Activated T-helper 9 cell treated with anti-CD3 and anti-CD28 coated beads, Interleukin-2, amount 50 U/mL, for 16 hours (primary cell): Measurements from ENCODE around the gene PTPN12.
"Not testable (repeated sequence)": the region's sequence is repeated elsewhere in the genome, so short reads cannot be mapped to it uniquely, and the experiment has no call there.

ENCODE experiments used
- DNase-seq: peaks from one replicate; pipeline ENCODE4 v3.0.0-alpha.2; 2020; ENCODE audit warnings: low read depth

PTPN12 gene

DNA sequence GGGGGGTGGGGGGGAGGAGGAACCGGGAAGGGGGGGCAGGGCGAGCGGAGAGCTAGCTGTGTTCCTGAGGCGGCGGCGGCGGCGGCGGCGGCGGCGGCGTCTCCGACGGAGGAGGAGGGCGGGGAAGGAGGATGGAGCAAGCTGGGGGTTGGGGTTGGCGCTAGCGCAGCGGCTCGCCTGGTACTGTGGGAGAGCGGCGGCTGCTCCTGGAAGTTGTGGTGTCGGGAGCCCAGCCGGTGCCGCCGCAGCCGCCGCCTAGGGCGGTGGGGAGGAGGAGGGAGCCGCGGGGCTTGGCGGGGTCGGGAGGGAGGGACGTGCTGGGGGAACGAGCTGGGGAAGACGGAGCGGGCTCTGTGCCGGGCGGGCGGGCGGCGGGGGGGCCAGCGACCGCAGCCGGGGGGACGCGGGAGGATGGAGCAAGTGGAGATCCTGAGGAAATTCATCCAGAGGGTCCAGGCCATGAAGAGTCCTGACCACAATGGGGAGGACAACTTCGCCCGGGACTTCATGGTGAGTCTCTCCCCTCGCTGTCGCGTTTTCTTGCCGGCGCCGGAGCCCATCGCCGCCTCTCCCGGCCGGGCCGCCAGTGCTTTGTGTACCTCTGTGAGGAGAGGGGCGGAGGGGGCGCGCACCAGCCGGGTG lies at the start of gene PTPN12:
TSS of gene PTPN12 (plus strand) at position 160 of the 642 bp plus-strand sequence. CDS start at position 412, 252 bp downstream.
- DNase-seq: no peak

DNA sequence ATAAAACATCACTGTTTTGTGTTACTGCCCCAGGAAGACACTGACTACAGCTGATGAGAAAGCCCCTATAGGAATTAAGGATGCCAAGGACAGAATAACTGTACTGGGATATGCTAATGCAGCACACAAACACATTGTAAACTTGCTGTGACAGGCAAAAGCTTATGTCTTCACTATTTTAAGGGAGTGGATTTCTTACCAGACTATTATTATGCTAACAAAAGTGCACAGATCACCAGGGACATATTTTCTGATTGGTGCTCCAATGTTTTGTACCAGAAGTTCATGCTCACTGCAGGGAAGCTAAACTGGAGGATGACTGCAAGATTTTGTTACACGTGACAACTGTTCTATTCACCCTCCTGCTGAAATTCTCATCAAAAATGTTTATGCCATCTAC lies 48.1 kb upstream of the PTPN12 start:
- DNase-seq: no peak

DNA sequence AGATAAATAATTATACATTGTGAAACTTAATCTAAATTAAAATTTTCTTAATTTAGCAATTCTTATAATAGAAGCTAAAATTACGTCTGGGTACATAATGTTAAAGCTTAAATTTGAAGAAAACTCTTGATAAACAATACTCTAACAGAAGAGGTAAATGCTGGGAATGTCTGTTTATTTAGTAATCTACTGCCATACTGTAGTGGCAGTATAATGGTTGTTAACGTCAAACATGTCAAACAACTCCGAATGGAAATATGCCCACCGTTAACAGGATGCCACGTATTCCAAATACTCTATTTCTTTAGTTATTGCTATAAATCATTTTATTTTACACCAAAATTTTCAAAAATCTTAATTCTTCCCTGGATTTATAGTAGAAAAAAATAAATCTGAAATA lies 40.0 kb upstream of the PTPN12 start:
- DNase-seq: no peak

DNA sequence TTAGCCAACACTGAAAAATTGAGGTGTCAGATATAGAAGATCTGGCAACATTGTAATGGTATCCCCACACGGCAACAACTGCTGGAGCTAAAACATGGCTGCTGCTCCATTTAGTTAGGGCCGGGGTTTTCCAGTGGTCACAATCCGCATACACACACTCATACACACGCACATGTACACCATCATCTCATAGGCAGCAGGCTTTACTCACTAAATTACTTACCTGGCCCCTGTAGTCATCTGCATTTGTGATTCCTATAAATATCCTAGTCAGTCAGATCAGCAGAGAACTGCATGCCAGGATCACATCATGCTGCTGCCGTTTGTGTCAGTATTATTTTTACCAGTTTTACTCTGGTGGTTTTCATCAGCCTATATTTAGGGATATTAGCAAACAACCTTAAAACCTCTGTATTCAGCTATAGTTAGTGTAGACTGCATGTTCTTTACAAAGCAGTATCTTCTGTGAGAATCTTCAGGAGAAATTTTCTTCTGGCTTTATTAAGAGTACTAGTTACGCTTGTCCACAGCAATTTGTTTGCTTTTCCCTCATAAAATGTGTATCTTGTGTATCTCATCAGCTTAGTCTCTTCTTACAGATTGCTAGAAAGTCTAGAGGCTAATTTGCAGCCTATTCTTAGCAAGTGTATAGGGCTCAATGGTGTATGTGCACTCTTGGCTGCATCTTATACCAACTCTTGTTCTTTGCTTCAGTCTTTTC lies 38.3 kb upstream of the PTPN12 start:
- no peak for DNase-seq

DNA sequence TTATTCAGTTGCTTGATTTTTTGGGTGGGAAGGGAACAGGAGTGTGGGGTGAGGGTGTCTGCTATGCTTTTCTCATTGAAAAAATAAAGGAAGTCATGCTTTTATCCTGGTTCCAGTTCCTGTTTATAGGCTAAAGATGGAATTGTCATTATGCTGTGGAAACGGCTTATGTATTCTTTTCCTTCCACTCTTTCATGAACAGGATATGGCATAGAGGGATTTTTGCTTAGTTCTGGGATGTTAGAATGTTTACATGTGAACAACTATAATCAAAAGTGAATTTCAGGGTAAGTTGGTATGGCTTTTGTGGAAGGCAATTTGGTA lies 35.9 kb upstream of the PTPN12 start:
- DNase-seq: no peak

DNA sequence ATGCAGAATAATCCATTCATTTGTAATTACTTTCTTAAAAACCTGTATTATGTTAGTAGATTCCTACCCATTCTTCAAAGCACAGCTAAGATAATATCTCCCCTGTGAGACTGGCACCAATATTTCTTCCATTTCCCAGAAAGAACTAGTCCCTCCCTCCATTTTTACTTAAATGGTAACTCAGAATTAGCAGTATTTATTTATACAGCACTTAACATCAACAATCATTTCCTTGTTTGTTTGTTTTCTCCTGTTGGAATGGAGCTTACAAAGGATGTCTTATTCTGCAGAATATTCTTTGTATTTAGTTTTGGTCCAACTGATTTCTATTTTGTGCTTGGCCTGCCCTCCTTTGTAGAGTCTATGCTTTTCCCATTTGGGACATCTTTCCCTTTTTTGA lies 32.1 kb upstream of the PTPN12 start:
- no peak for DNase-seq

DNA sequence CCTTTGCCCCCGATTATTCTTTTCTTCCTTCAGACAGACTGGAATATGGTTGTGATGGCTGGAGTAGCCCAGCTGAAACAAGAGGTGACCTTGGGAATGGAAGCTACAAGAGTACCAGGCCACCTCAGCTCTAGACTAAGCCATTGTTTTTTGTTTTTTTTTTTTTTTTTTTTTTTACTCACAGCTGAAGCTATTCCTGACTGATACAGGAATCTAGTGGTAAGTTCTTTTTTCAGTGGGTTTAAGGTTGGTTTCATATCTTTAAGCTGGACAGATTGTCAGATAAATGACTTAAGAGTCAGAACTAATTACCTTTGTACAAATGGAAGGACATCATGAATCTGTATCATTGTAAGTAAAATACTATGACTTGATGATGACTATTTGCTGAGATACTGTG lies 30.2 kb upstream of the PTPN12 start:
- no peak for DNase-seq

DNA sequence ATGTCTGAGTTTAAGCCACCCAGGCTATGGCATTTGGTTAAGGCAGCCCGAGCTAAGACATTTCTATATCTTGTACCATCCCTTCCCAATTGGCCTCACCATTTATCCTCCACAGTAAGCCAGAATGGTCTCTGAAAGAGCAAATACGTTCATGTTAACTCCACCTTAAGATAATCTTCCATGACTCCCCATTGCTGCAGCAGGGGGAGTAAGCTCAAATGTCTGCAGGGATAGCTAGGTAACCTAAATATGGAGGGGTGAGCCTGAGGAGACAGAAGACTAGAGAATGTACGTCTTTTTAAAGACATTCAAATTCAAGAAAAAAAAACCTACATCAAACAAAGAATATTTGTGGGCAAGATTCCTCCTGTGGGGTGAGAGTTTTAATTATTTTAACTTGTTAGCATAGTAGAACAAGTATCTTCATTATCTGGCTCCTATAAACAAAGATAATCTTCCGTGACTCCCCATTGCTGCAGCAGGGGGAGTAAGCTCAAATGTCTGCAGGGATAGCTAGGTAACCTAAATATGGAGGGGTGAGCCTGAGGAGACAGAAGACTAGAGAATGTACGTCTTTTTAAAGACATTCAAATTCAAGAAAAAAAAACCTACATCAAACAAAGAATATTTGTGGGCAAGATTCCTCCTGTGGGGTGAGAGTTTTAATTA lies 24.0 kb upstream of the PTPN12 start:
- not testable (repeated sequence) for DNase-seq

DNA sequence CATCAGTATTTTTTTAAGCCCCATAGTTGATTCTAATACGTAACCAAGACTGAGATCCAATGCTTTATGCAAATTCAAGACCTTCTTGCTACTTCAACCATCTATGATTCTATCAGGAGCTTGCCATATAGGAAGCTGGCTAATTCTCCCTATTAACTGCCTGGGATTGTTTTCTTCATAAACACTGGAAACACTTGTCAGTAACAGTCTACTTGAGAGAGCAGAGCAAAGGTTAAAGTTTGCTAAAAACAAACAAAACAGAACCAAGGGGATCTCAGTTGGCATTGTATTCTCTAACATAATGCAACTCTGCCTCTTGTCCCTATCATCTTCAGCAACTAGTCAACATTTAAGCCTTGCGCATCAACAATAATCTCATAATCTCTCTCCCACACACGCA lies 21.0 kb upstream of the PTPN12 start:
- DNase-seq: no peak

DNA sequence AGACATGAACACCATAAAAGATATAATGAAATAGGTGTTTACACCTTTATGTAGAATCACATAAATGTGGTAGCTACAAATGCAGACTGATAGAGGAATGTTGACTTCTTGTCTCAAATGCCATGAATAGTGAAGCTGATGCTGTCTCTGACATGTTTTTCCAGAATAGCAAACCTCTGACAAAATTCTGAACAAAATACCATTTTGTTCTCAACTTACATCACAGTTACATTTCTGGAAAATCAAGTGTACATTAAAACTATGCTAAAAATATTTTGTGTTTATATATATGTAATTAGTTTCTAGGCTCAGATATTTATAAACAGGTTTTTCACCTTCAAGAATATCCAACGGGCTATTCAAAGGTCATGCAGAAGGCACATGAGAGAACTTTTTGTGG lies 16.8 kb upstream of the PTPN12 start:
- no peak for DNase-seq

DNA sequence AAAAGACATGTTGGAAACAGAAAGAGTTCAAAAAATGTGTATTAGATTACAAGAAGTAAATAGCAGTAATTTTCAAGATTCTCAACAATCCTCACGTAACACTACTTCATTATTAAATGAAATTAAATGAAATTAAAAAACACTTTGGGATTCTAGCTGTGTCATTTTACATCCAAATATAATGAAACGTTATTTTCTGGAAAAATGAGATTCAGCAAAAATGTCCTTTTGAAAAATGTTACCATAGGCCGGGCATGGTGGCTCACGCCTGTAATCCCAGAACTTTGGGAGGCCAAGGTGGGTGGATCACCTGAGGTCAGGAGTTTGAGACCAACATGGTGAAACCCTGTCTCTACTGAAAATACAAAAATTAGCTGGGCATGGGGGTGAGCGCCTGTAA lies 15.6 kb upstream of the PTPN12 start:
- DNase-seq: not testable (repeated sequence)

DNA sequence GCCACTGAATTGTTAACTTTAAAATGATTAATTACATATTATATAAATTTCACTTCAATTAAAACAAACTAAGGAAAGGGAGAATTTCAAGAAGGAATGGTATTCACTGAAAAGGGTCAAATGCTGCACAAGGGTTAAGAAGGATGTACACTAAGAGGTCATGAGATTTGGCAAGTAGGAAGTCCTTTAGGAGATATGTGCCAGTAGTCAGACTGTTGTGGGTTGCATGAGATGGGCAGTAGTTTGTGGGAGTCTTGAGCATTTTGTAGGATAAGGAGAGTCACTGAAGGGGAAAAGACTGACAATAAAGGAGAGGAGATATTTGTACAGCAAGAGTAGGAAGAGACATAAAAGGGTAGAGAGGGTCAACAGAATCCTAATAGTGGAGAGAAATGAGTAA lies 12.4 kb upstream of the PTPN12 start:
- no peak for DNase-seq

DNA sequence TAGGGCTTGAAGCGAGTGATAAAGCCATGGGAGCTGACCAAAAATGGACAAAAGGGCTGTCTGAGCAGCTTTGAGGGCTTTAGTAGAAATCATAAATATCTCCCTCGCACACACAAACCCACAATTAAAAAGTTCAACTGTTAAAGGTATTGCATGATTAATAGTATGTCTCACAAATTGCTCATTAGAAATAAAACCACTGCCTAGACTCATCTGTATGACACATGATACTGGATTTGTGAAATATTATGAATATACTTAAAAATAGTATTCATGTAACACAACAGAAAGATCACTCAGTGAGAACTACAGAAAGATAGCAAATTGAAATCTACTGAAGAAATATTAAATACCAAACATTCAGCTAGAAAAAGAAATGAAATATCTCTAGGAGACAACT lies 11.9 kb upstream of the PTPN12 start:
- DNase-seq: no peak

DNA sequence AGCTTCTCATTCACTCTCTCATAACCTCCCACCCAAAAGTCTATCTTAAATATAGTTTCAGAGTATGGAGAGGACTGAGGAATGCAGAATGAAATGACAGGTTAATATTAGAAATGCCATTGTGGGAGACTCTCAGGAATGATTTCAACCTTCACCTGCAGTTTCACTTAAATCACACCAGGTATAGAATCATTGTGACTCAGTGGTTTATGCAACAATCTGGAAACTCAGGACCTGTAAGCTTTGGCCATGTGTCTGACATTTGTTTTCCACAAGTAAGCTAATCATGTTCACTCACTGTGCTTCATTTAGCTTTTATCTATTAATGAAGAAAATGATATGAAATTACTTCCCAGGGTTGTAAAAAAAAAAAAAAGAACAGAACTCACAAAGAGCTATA lies 8.7 kb upstream of the PTPN12 start:
- DNase-seq: no peak

DNA sequence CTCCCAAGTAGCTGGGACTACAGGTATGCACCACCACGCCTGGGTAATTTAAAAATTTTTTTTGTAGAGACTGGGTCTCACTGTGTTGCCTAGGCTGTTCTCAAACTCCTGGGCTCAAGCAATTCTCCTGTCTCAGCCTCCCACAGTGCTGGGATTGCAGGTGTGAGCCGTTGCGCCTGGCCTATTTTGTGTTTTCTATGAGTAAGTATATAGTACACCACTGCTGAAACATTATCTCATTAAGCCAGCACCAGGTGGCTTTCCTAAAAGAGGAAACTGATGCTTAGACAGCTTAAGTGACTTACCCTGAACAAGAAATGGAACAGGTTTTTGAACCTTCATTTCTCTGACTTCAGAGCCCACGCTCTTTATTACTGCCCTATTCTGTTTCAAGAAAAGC lies 7.8 kb upstream of the PTPN12 start:
- no peak for DNase-seq

DNA sequence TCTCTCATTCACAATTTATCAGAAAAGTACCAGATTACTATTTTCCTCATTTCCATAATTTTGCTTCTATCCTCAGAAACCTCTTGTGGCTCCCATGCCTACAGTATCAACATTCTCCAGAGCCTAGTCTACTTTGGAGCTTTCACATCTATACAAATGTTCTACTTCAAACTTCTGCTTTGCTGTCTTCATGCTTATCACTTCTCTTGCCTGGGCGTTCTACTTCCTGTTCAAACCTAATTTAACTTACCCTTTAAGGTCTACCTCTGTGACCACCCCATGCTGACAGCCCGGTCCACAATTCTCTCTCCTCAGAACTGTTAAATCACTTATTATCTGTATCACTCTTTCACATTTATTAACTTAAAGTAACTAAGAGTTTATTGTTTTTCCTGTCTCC lies 6.1 kb upstream of the PTPN12 start:
- no peak for DNase-seq

DNA sequence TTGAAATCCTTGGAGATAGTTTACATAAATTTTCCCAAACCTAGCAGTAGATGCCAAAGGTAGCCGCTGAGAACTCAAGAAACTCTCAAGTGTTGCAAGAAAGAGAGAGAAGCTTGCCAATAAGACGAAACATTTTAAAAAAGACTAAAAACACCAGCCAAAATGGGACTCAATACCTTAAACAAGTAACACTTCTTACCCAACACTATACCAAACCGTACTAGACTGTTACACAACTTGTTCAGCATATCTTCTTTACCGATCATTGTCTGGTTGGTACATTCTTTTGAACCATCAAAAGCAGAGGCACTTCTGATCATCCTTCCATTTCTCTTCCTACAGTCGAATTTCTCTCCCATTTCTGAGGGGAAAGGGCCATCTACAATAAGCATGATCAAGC lies 4.8 kb upstream of the PTPN12 start:
- DNase-seq: no peak

DNA sequence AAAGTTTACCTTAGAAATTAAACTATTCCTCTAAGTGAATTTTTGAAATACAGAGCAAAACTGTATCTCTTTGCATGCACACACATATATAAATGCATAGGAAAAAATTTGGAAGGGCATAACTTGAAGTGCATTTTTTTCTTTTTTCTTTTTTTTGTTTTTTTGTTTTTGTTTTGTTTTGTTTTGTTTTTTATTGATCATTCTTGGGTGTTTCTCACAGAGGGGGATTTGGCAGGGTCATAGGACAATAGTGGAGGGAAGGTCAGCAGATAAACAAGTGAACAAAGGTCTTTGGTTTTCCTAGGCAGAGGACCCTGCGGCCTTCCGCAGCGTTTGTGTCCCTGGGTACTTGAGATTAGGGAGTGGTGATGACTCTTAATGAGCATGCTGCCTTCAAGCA lies 4.4 kb upstream of the PTPN12 start:
- not testable (repeated sequence) for DNase-seq

DNA sequence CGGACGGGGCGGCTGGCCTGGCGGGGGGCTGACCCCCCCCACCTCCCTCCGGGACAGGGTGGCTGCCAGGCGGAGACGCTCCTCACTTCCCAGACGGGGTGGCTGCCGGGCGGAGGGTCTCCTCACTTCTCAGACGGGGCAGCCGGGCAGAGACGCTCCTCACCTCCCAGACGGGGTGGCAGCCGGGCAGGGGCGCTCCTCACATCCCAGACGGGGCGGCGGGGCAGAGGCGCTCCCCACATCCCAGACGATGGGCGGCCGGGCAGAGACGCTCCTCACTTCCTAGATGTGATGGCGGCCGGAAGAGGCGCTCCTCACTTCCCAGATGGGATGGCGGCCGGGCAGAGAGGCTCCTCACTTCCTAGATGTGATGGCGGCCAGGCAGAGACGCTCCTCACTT lies 3.0 kb upstream of the PTPN12 start:
- DNase-seq: not testable (repeated sequence)

DNA sequence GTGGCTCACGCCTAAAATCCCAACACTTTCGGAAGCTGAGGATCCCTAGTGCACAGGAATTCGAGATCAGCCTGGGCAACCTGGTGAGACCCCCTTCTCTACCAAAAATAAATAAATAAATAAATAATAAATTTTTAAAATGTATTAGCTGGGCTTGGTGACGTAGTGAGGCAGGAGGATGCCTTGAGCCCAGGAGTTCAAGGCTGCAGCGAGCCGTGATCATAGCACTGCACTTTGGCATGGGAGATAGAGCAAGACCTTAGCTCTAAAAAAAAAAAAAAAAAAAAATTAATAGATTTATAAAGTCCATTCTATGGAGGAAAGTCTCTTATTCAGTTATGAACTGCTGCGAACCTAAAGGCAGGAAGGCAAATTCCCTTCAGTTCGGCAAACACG lies 1.1 kb upstream of the PTPN12 start:
- no peak for DNase-seq

DNA sequence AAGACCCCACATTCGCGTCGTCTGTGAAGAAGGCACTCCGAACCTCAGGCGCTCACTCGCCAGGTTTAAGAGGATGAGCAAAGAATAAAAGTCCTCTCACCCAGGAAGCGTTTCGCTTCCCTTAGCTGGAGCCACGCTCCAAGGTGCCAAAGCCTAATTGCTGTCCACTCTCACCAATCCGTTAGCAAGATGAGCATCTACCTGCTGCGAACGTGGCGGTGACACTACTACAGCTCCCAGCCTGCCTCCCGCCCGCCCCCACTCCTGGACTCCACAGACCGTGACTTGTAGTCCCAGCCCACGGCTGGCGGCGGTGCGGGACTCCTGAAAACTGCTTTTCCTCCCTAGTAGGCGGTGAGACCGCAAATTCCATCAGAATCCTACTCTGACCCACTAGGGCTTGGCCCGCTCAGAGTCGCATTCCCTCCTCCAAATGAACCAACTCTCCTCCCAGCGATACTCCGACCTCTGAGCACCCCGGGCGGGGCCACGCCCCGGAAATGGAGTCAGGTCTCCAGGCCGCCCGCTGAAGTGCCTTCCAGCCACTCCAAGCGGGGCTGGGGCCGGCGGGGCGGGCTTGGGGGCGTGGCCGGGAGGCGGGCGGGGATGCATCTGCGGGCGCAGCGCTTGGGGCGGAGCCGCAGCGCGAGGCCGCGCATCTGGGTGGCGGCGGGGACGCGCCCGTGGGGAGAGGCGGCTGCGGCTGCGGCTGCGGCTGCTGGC lies 521 bp upstream of the PTPN12 start:
- peak; percentile 98 for DNase-seq

DNA sequence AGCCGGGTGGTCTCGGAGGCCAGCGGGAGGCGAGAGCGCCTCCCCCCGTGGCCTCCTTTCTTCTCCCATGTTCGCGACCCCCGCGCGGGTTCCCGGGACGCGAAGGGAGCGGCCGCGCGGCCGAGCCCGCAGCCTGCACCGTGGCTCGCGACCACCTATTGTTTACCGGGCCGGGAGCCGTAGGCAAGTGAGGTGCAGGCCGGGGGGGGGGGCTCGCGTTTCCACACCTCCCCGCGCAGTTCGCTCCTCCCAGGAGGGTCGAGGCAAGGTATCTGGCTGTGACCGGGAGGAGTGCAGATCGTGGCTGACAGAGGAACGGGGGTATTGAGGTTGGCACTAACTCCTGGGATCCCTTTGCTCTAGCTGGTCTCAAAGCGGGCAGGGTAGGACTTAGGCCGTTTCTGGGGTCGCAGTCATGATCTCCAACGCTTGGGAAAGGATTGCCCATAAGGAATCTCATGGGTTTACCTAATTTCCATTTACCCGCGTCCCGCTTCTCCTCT lies 734 bp downstream of the PTPN12 start:
- peak; percentile 19 for DNase-seq
